Ovary (tissue), 9 donors: ENCODE data around the gene NYAP2. TPM values are rescaled to one million over a fixed set of nuclear protein-coding genes. Genes with fewer than 3 reads are reported as not detected.

Source experiments
- DNase-seq, 5 donors: peaks; one replicate each; pipeline ENCODE4 v3.0.0-alpha.2; 2019 to 2020
- H3K27ac ChIP-seq, 2 donors: fragments of 200-600 bp; one replicate each; pipeline versions ENCODE4 v1.5.1 to v1.8.0; 2019 to 2022
- H3K27me3 ChIP-seq: fragments of 200-600 bp; one replicate; pipeline ENCODE4 v1.8.0; 2022
- H3K36me3 ChIP-seq: fragments of 200-600 bp; sonication (generic); one replicate; pipeline ENCODE4 v1.5.1; 2019
- H3K4me1 ChIP-seq: one replicate; pipeline ENCODE4 v1.8.1; 2013; ENCODE audit warnings: mild to moderate bottlenecking, moderate library complexity; ENCODE audit not compliant: insufficient read depth
- H3K4me3 ChIP-seq: fragments of 200-600 bp; sonication (generic); one replicate; pipeline ENCODE4 v1.5.1; 2017
- H3K9me3 ChIP-seq, 2 donors: fragments of 200-600 bp in 1 of 2; sonication (generic) in 1 of 2; one replicate each; pipeline versions ENCODE4 v1.5.1 to v1.8.1; 2013 to 2019; ENCODE audit warnings: mild to moderate bottlenecking in 1 of 2, moderate library complexity in 1 of 2
- CTCF ChIP-seq, 3 donors: fragments of 450-650 bp in 2 of 3; fragments of 200-600 bp in 1 of 3; IDR thresholded peaks; one replicate each; pipeline versions ENCODE4 v1.5.1 to v1.8.0; 2016 to 2022; ENCODE audit warnings: antibody characterized with exemption in 3 of 3, mild to moderate bottlenecking in 1 of 3
- EP300 ChIP-seq: sonication (generic); formaldehyde crosslinking; IDR thresholded peaks from one replicate; pipeline ENCODE4 v1.6.1; 2017; ENCODE audit warnings: antibody characterized with exemption
- POLR2A ChIP-seq: fragments of 450-650 bp; IDR thresholded peaks from one replicate; pipeline ENCODE4 v1.6.1; 2017; ENCODE audit warnings: antibody characterized with exemption, mild to moderate bottlenecking, moderate library complexity
- WGBS, 3 donors: extraction: QIAGEN DNeasy Blood & Tissue Kit in 1 of 3; methylation state at CpG; one replicate each; pipeline versions ENCODE4 v1.1.5 to v1.1.7; 2013 to 2017; 5-methylcytosine and 5-hydroxymethylcytosine counted together
- intact Hi-C, 4 donors: fragments of 100-400 bp; cut with DNase I; formaldehyde crosslinking; loops; one replicate each; pipeline versions ENCODE4 v1.11.0 to v1.15.1; 2022 to 2023
- polyA plus RNA-seq, 2 donors: library from polyadenylated mRNA; stranded (reverse); fragments of 200-250 nt in 1 of 2; fragments of 350-450 nt in 1 of 2; fragmentation: Illumina TruSeq in 1 of 2; extraction: RNeasy Lipid Tissue Mini Kit (QIAGEN cat#74804) in 1 of 2; gene quantifications; one replicate each; pipeline ENCODE4 v1.2.3, GENCODE V29; 2013 to 2014
- total RNA-seq, 7 donors: library from RNA; depleted of rRNA in 2 of 7; stranded (reverse); fragments of >200 nt in 2 of 7; fragmentation: NEBNext Ultra II Directional in 3 of 7; extraction: Animal tissue kit (Norgen Biotek cat#: 25700) in 3 of 7; gene quantifications; one replicate each; pipeline versions ENCODE4 v1.1.0 to v1.2.4, GENCODE V29; 2016 to 2023
- donor health status: DM: no; HTN: no; CAD: no; lungs with moderate emphysema.
- donor health status: DM: no; HTN: no; CAD: no.
- donor health status: Bipolar disorder and iron deficiency.
- donor health status: DM: yes; HTN: yes; CAD: no.
- donor health status: DM: no; HTN: no; CAD: no.
- donor health status: DM: yes; HTN: yes; CAD: no.

The NYAP2 gene
- total and polyA plus RNA-seq, 9 donors: 0.10 to 0.13 TPM; not detected in 7

- 85 to 94% (median 92%) methylated on average over 3 of the region's 3 CpGs for WGBS, 3 donors
- H3K4me1 ChIP-seq: no peaks in the 10 kb centered on the region
- H3K36me3 ChIP-seq: no peaks in the 10 kb centered on the region
- TF ChIP-seq EP300: no peak
- TF ChIP-seq CTCF (IDR thresholded peaks at IDR 0.05): no peak
- no peak for TF ChIP-seq POLR2A
- no peaks in the 10 kb centered on the region for H3K27me3 ChIP-seq
- no peaks in the 10 kb centered on the region for H3K9me3 ChIP-seq
- intact Hi-C loops: no loop called here
- H3K4me3 ChIP-seq: no peak overlapping the region
- DNase-seq: no peak
- no peak overlapping the region for H3K27ac ChIP-seq
Observed at GRCh38 chr2:225486236-225486635, 86.7 kb downstream of the NYAP2 start.

DNA sequence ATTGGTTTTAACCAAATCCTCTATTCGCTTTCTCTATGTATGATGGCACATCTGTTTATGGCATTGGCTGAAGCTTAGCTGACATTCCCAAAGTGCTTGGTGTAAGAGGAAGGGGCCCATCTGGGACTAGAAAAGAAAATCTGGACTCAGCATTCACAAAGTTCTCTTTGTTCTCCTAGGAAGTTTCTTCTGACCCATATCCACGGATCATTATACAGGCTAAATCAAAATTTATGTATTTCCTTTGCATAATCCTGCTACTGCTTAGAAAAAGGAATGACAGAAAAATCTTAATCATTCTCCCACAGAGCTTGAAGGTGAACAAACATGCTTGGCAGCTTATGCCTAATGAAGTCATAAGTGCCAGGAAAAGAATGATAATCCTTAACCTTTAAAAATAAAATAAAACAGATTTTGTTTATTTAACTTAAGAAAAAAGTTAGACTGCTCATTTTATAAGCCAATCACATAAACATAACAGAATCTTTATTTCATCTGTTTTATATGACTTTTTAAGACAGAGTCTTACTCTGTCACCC lies 88.4 kb downstream of the NYAP2 start:
- Histone ChIP-seq H3K9me3 (no peaks in the 10 kb centered on the region), H3K27me3 (no peaks in the 10 kb centered on the region), H3K36me3 (no peaks in the 10 kb centered on the region), H3K4me1 (no peaks in the 10 kb centered on the region), H3K27ac (no peak overlapping the region), H3K4me3 (no peak overlapping the region)
- no peak for TF ChIP-seq CTCF (IDR thresholded peaks at IDR 0.05)
- TF ChIP-seq POLR2A: no peak
- no peak for TF ChIP-seq EP300
- 53 to 61% (median 54%) methylated on average over 2 of the region's 2 CpGs for WGBS, 3 donors
- intact Hi-C loops: no loop called here
- no peak for DNase-seq

DNA sequence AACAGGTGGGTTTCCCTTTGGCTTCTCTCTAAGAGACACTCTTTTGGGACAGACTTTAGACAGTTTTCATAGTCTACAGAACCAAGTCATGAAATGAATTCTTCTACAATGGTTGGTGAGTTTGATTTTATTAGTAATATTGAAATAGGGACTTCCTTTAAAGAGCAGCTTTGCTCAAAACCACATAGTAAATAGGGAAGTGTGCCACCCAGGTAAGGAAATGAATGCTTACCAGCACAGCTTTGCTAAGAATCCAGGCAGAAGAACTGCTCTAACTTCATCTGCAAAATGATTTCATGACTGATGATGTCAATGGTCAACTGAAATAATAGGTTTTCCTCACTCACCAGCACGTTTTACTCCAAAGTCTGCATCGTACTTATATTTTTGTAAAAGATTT lies 89.2 kb downstream of the NYAP2 start:
- no peaks in the 10 kb centered on the region for H3K36me3 ChIP-seq
- H3K27me3 ChIP-seq: no peaks in the 10 kb centered on the region
- H3K4me1 ChIP-seq: no peaks in the 10 kb centered on the region
- no peak for DNase-seq
- H3K4me3 ChIP-seq: no peak overlapping the region
- no peak for TF ChIP-seq CTCF (IDR thresholded peaks at IDR 0.05)
- no peak for TF ChIP-seq EP300
- no peak for TF ChIP-seq POLR2A
- H3K9me3 ChIP-seq: no peaks in the 10 kb centered on the region
- intact Hi-C loops: no loop called here
- 89 to 93% (median 89%) methylated on average over 2 of the region's 2 CpGs for WGBS, 3 donors
- H3K27ac ChIP-seq: no peak overlapping the region

DNA sequence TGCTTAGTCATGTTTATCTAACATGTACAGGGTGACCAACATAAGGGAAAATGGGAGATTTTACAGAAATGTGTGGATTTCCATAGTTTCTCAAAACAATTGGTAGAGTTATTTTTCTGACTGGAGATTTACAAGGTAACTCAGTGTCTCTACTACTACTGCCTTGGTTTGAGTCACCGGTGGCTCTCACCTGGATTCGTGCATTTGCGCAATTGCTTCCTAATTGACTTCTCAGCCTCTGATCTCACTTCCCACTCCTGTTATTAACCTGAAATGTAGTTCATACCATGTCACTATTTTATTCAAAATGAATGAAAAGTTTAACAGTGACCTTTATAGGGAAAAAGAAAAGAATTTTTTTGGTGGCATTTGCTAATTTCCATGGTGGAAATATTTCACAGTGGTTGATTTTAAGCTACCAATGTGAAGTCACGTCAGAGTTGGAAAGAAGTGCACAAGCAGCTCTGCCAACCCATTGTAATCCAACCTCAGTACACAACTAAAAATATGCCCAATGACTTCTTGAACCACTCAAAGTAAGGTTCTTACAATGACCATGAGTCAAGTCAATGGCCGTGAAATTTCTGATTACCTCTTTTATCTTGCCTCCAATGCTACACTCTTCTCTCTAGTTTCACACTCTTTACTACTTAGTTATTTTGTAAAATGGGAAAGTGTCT lies 94.0 kb downstream of the NYAP2 start:
- no peaks in the 10 kb centered on the region for H3K4me1 ChIP-seq
- no peaks in the 10 kb centered on the region for H3K9me3 ChIP-seq
- no peak overlapping the region for H3K27ac ChIP-seq
- 90 to 95% (median 94%) methylated on average over 5 of the region's 5 CpGs for WGBS, 3 donors
- no peaks in the 10 kb centered on the region for H3K36me3 ChIP-seq
- no peaks in the 10 kb centered on the region for H3K27me3 ChIP-seq
- TF ChIP-seq POLR2A: no peak
- no peak for TF ChIP-seq EP300
- no peak for TF ChIP-seq CTCF (IDR thresholded peaks at IDR 0.05)
- DNase-seq: no peak
- no peak overlapping the region for H3K4me3 ChIP-seq
- intact Hi-C loops: no loop called here
